Measurements from ENCODE around the gene GRAP2.

The GRAP2 gene

DNA sequence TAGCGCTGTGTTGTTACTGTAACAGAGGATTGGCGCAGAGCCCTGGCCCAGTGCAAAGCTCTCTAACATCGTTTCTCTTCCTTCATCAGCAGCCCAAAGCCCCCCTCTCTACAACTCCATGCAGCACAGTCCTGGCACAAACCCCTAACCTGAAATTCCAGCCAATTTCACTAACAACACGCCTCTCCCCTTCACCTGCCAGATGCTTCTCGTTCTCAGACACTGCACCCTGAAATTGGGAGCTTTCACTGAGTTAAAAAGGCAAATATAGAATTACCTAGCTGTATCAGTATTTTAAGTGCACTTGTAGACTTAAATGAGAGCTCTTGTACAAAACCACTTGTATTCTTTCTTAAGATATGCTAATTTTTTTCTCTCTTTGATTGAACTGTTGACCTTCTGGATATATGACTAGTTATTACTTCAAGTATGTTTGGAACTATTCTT is 16.3 kb downstream of the GRAP2 start:
- no peak for DNase-seq
- in situ Hi-C loops (cut with HindIII; ENCODE audit: low pct_ligation_motif_present, low pct_unique_long_range_greater_than_20kb, low sequenced_read_pairs), result no loop called here

DNA sequence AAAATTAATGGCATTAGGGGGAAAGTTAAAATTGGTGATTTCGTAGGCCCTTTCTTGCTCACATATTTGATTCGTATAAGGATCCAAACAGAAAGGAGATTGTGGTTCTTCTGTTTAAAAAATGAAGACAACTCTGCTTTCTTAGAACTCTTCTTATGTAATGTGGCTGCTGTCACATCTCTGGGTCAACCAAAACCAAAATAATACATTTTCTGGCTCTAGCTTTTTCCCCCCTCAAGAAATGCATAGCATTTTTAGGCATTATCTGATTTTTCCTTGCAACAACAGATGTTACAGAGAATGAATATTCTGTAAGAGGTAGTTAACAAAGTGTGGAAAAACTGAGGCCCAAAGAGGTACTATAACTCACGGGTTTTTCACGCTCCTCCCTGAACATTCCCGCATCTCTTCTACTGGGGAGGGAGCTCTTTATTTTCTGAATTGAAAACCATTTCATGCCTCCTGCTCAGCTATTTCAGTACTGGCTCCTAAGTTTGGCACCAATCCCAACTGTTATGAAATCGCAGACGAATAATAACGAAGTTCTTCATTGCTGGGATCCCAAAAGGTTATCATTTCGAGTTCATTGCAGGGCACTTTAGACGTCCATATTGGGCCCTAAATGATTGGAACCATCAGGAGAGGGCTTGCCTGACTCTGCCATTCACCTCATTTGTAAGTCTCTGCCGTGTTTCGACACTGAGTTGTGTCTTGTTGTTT is 17.1 kb downstream of the GRAP2 start:
- no peak for DNase-seq
- in situ Hi-C loops (cut with HindIII; ENCODE audit: low pct_ligation_motif_present, low pct_unique_long_range_greater_than_20kb, low sequenced_read_pairs), result no loop called here

DNA sequence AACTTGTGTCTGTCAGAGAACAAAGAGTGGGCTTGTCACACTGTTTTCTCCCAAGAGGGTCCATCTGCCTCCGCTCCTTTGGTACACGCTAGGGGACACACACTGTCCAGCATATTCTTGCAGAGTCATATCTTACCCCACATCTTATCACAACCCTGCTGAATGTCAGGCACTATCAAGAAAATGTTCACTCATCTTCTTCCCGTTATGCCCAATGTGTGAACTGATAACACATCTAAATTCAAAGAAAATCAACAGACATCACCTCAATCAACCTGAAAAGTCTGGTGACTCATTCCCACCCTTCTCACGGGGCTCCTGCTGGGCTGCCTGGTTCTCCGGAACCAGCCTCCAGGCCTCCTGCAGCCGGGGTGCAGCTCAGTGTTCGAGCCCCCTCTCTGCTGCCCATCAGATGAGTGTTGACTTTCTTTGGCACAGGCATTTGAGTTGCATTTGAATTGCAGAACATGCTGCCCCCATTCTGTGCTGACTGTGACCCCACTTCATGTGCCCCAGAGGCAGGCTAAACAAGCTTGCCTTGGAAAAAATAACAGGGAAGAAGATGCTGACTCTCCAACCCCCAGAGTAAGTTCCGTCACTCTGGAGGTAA is 19.4 kb downstream of the GRAP2 start:
- in situ Hi-C loops (cut with HindIII; ENCODE audit: low pct_ligation_motif_present, low pct_unique_long_range_greater_than_20kb, low sequenced_read_pairs), result no loop called here
- DNase-seq, result no peak

GRCh38 chr22:39923696-39924095 is 22.8 kb downstream of the GRAP2 start:
- in situ Hi-C loops (cut with HindIII; ENCODE audit: low pct_ligation_motif_present, low pct_unique_long_range_greater_than_20kb, low sequenced_read_pairs), result no loop called here
- DNase-seq, result no peak

DNA sequence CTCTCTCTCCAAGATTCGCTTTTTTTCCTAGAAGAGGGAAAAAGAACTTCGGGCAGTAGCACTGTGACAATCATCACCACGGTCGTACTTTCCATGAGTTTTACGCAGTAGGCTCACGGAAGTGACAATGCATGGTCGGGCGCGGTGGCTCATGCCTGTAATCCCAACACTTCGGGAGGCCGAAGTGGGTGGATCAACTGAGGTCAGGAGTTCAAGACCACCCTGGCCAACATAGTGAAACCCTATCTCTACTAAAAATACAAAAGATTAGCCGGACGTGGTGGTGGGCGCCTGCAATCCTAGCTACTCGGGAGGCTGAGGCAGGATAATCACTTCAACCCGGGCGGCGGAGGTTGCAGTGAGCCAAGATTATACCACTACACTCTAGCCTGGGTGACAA is 23.4 kb downstream of the GRAP2 start:
- in situ Hi-C loops (cut with HindIII; ENCODE audit: low pct_ligation_motif_present, low pct_unique_long_range_greater_than_20kb, low sequenced_read_pairs), result no loop called here
- DNase-seq, result no peak

- DNase-seq, result no peak
- in situ Hi-C loops (cut with HindIII; ENCODE audit: low pct_ligation_motif_present, low pct_unique_long_range_greater_than_20kb, low sequenced_read_pairs), result no loop called here
Measured at GRCh38 chr22:39925273-39925672, 24.4 kb downstream of the GRAP2 start.

DNA sequence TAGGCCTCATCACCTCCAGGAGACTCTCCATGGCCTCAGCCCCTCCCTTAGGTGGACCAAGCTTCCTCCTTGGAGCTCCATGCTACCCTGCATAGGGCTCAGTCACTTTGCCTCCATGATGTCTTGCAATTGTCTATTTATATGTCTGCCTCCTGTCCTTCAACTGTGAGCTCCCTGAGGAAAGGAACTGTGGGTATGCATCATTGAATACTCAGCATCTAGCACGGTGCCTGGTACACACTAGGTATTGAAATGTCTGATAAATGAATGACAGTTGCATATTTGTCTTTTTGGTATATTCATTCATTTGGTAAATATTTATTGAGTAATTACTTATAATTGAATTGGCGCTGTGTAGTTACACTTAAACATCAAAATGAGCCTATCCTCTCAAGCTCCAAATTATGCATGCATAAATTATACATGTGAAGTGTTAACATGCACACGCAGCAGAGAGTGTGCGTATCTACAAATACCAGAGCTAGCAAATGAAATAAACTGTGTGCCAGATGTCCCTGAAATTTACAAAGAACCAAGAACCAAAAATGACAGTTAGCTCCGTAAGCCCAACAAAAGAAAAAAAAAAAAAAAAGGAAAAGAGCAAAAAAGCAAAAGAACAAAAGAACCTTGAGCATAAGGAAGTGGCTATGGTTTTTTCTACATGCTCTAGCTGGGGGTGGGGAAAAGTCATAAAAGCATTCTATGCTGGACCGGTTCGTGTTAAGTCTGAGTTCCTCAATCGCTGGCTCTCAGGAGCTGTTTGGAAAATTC is 25.2 kb downstream of the GRAP2 start:
- in situ Hi-C loops (cut with HindIII; ENCODE audit: low pct_ligation_motif_present, low pct_unique_long_range_greater_than_20kb, low sequenced_read_pairs), result no loop called here
- no peak for DNase-seq

GRCh38 chr22:39926753-39927152 is 25.9 kb downstream of the GRAP2 start:
- in situ Hi-C loops (cut with HindIII; ENCODE audit: low pct_ligation_motif_present, low pct_unique_long_range_greater_than_20kb, low sequenced_read_pairs), result no loop called here
- DNase-seq, result no peak

DNA sequence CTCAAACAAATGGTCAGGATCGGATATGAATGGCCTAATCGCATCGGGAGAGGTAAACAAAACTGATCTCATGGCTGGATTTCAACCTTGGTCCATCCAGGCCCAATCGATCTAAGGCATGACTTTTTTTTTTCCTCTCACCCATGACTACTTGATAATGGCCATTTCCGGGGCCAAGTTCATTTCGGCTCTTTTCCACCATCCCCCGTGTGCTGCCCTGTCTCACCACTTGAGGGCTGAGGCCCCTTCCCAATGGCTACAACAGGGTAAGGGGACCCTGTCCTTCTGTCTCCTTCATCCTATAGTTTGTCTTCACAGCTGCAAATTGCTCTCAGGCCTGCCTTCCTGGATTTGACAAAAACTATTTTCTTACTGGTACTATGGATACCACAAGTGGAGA is 26.7 kb downstream of the GRAP2 start:
- no peak for DNase-seq
- in situ Hi-C loops (cut with HindIII; ENCODE audit: low pct_ligation_motif_present, low pct_unique_long_range_greater_than_20kb, low sequenced_read_pairs), result no loop called here

GRCh38 chr22:39928536-39929520 is 27.9 kb downstream of the GRAP2 start:
- in situ Hi-C loops (cut with HindIII; ENCODE audit: low pct_ligation_motif_present, low pct_unique_long_range_greater_than_20kb, low sequenced_read_pairs), result no loop called here
- no peak for DNase-seq

DNA sequence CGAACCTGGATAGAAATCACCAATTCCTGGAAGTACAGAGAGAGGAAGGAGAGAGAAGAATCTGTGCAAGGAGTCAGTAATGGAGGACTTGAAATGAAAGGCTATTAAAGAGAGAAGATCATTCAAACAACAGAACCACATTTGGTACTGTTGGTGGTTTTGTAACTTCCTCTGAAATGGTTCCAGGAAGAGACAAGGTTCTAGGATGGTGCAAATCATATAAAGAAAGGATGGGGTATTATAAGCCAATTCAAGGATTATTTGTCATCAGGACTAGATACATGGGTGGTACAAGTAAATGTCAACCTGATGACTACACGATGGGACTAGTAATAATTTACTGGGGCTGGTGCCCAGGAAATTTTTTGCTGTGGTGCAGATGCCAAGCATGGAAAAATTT is 30.4 kb downstream of the GRAP2 start:
- DNase-seq, result no peak
- in situ Hi-C loops (cut with HindIII; ENCODE audit: low pct_ligation_motif_present, low pct_unique_long_range_greater_than_20kb, low sequenced_read_pairs), result no loop called here

DNA sequence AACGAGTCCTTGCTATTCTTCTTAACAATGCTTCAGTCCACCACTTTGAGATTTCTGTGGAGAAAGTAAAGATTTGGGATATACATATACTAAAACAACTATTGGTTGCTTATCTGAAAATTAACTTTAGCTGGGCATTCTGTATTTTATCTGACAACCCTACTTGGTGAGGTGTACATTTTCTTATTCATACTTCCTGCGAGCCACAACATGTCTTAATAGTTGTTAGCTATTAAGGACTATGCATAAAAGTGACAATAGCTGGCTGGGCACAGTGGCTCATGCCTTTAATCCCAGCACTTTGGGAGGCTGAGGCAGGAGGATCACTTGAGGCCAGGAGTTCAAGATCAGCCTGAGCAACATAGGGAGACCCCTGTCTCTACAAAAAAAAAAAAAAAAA is 31.3 kb downstream of the GRAP2 start:
- DNase-seq, result no peak
- in situ Hi-C loops (cut with HindIII; ENCODE audit: low pct_ligation_motif_present, low pct_unique_long_range_greater_than_20kb, low sequenced_read_pairs), result no loop called here

DNA sequence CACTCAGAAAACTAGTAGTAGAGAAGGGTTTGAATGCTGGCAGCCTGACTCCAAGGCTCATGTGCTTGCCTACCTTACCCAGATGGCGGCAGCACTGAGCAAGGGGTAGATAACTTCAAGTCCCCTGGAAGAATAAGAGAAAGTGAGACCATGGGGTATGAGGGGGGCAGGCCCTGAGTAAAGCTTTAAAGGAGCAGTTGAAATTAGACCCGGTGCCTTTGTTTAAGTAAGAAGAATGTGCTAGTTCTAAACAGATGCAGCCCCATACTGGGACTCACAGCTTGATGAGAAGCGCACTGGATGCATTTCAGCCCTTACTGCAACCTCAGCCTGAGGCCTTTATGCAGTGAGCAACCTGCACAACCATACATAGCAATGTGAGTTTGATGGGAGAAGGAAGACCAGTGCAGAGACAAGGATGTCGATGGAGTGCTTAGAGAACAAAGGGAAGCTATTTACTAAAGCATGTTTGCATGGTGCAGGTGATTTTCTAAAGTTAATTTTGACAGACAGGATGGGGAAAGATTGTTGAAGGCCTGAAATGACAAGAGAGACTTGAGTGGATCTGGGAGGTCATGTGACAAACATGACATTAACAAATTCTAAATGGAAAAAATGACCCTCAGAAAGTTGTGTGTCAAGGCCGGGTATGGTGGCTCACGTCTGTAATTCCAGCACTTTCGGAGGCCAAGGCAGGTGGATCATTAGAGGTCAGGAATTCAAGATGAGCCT is 32.2 kb downstream of the GRAP2 start:
- peak; percentile 37 for DNase-seq
- in situ Hi-C loops (cut with HindIII; ENCODE audit: low pct_ligation_motif_present, low pct_unique_long_range_greater_than_20kb, low sequenced_read_pairs), result no loop called here

DNA sequence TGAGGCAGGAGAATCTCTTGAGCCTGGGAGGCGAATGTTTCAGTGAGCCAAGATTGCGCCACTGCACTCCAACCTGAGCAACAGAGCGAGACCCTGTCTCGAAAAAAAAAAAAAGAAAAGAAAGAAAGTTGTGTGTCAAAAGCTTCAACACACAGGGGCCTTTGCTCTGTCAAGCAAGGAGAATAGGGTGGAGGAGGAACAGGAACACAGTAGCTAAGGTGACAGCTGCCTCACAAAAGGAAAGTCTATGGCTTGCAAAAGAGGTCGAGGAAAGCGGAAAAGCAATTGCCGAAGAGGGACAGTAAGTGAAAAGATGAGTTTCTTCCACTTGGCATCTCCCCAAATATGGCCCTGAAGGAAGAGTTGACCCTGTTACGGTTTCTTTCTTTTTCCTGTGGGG is 32.9 kb downstream of the GRAP2 start:
- no peak for DNase-seq
- in situ Hi-C loops (cut with HindIII; ENCODE audit: low pct_ligation_motif_present, low pct_unique_long_range_greater_than_20kb, low sequenced_read_pairs), result no loop called here

- in situ Hi-C loops (cut with HindIII; ENCODE audit: low pct_ligation_motif_present, low pct_unique_long_range_greater_than_20kb, low sequenced_read_pairs), result no loop called here
Measured at GRCh38 chr22:39935116-39935515, 34.2 kb downstream of the GRAP2 start.

DNA sequence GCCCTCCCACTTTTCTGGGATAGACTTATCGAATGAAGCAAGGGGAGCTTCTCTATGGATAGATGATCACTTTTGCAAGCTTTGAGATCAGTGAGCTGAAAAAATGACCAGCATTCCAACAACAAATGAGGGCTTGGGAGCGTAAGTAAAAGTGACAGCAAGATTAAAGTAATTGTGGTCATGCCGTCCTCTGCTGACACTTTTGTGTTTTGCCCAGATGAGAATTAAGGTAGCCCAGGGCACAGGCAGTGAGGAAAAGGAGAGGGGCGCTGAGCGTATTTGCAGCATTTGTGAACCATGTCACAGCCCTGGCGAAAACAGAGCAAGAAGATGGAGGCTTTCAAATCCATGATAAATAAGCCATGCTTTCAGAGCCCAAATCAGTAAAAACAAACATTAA is 34.7 kb downstream of the GRAP2 start:
- in situ Hi-C loops (cut with HindIII; ENCODE audit: low pct_ligation_motif_present, low pct_unique_long_range_greater_than_20kb, low sequenced_read_pairs), result no loop called here

More at GRCh38 chr22:39935116-39935515, 34.2 kb downstream of the GRAP2 start:
- no peak for DNase-seq

GRCh38 chr22:39936523-39937145 is 35.8 kb downstream of the GRAP2 start:
- in situ Hi-C loops (cut with HindIII; ENCODE audit: low pct_ligation_motif_present, low pct_unique_long_range_greater_than_20kb, low sequenced_read_pairs), result no loop called here
- DNase-seq, result no peak

More for the DNA sequence above, 34.7 kb downstream of the GRAP2 start:
- no peak for DNase-seq

- DNase-seq, result no peak
- in situ Hi-C loops (cut with HindIII; ENCODE audit: low pct_ligation_motif_present, low pct_unique_long_range_greater_than_20kb, low sequenced_read_pairs), result no loop called here
Measured at GRCh38 chr22:39937906-39938305, 37.0 kb downstream of the GRAP2 start.

Data from ACHN (cell line).